Left renal pelvis (tissue), 4 donors: ENCODE data around the gene COQ7. TPM values are rescaled to one million over a fixed set of nuclear protein-coding genes. Genes with fewer than 3 reads are reported as not detected.

Source experiments
- DNase-seq, 4 donors: peaks; one replicate each; pipeline ENCODE4 v3.0.0-alpha.2; 2013; ENCODE audit warnings: low read depth in 4 of 4, low spot score in 3 of 4
- polyA plus RNA-seq, 4 donors: library from polyadenylated mRNA; unstranded; fragments of 120-200 nt; gene quantifications; one replicate each; pipeline ENCODE4 v1.2.1, GENCODE V29; 2013; ENCODE audit not compliant: insufficient read length in 4 of 4

Gene COQ7
- 10 to 100 TPM; 28.8 to 34.3 (median 32.1) TPM for polyA plus RNA-seq

GRCh38 chr16:19067349-19068236 lies at the start of gene COQ7:
TSS of gene COQ7 (plus strand) at chr16:19067614. CDS start at chr16:19067665, 51 bp downstream.
- peak; percentile 100 for DNase-seq

GRCh38 chr16:19020689-19021088 lies 46.7 kb upstream of the COQ7 start:
- no peak for DNase-seq

GRCh38 chr16:19021747-19022146 lies 45.7 kb upstream of the COQ7 start:
- DNase-seq = no peak

- no peak for DNase-seq
Observed at GRCh38 chr16:19027416-19027815, 40.0 kb upstream of the COQ7 start.

- DNase-seq = no peak
Observed at GRCh38 chr16:19029980-19030379, 37.4 kb upstream of the COQ7 start.

- no peak for DNase-seq
Observed at GRCh38 chr16:19031738-19032137, 35.7 kb upstream of the COQ7 start.

- no peak for DNase-seq
Observed at GRCh38 chr16:19033761-19034160, 33.7 kb upstream of the COQ7 start.

GRCh38 chr16:19040400-19040799 lies 27.0 kb upstream of the COQ7 start:
- DNase-seq = no peak

GRCh38 chr16:19044769-19045168 lies 22.6 kb upstream of the COQ7 start:
- no peak for DNase-seq

GRCh38 chr16:19046062-19046461 lies 21.4 kb upstream of the COQ7 start:
- no peak for DNase-seq

GRCh38 chr16:19062706-19063105 lies 4.7 kb upstream of the COQ7 start:
- no peak for DNase-seq

GRCh38 chr16:19066988-19067348 lies 446 bp upstream of the COQ7 start:
- no peak for DNase-seq

- no peak for DNase-seq
Observed at GRCh38 chr16:19068237-19068815, 912 bp downstream of the COQ7 start.

- no peak for DNase-seq
Observed at GRCh38 chr16:19071811-19072777, 4.7 kb downstream of the COQ7 start.

GRCh38 chr16:19073344-19073743 lies 5.9 kb downstream of the COQ7 start:
- no peak for DNase-seq

- no peak for DNase-seq
Observed at GRCh38 chr16:19073863-19074262, 6.4 kb downstream of the COQ7 start.

- no peak for DNase-seq
Observed at GRCh38 chr16:19075511-19075910, 8.1 kb downstream of the COQ7 start.

GRCh38 chr16:19077879-19078278 lies 10.5 kb downstream of the COQ7 start:
- no peak for DNase-seq

GRCh38 chr16:19083670-19084069 lies 16.3 kb downstream of the COQ7 start:
- DNase-seq = no peak

- DNase-seq = no peak
Observed at GRCh38 chr16:19084139-19084538, 16.7 kb downstream of the COQ7 start.

GRCh38 chr16:19084879-19085278 lies 17.5 kb downstream of the COQ7 start:
- no peak for DNase-seq
